ENCODE measurements around the gene SLC25A4.
"Not testable (repeated sequence)": the region's sequence is repeated elsewhere in the genome, so short reads cannot be mapped to it uniquely, and the experiment has no call there.

The SLC25A4 gene

GRCh38 chr4:185190306-185190856 lies 47.3 kb downstream of the SLC25A4 start:
- TF ChIP-seq CTCF (conservative IDR thresholded peaks at IDR 0.05; ENCODE audit: control insufficient read depth, insufficient read depth, low read depth, low read length), result no peak
- no peak overlapping the region for H3K4me3 ChIP-seq (ENCODE audit: control insufficient read depth, low read depth, low read length)
- DNase-seq (ENCODE audit: low read depth), result no peak

GRCh38 chr4:185192059-185192458 lies 49.0 kb downstream of the SLC25A4 start:
- H3K4me3 ChIP-seq (ENCODE audit: control insufficient read depth, low read depth, low read length), result no peak overlapping the region
- no peak for DNase-seq (ENCODE audit: low read depth)
- no peak for TF ChIP-seq CTCF (conservative IDR thresholded peaks at IDR 0.05; ENCODE audit: control insufficient read depth, insufficient read depth, low read depth, low read length)

GRCh38 chr4:185194924-185195888 lies 52.1 kb downstream of the SLC25A4 start:
- no peak for TF ChIP-seq CTCF (conservative IDR thresholded peaks at IDR 0.05; ENCODE audit: control insufficient read depth, insufficient read depth, low read depth, low read length)
- H3K4me3 ChIP-seq (ENCODE audit: control insufficient read depth, low read depth, low read length), result no peak overlapping the region
- no peak for DNase-seq (ENCODE audit: low read depth)

GRCh38 chr4:185196437-185196836 lies 53.4 kb downstream of the SLC25A4 start:
- TF ChIP-seq CTCF (conservative IDR thresholded peaks at IDR 0.05; ENCODE audit: control insufficient read depth, insufficient read depth, low read depth, low read length), result no peak
- no peak for DNase-seq (ENCODE audit: low read depth)
- no peak overlapping the region for H3K4me3 ChIP-seq (ENCODE audit: control insufficient read depth, low read depth, low read length)

- not testable (repeated sequence) for DNase-seq (ENCODE audit: low read depth); H3K4me3 ChIP-seq (ENCODE audit: control insufficient read depth, low read depth, low read length)
Observed at GRCh38 chr4:185198189-185198588, 55.1 kb downstream of the SLC25A4 start.

Measured in fibroblast of mammary gland (primary cell).